NCI-H524 treated with DMSO at 0.1 percent for 48 hours (cell line): ENCODE results near the gene CRYBB2.
"Not testable (repeated sequence)": the region's sequence is repeated elsewhere in the genome, so short reads cannot be mapped to it uniquely, and the experiment has no call there.

Experiments
- DNase-seq: peaks from one replicate; lab custom pipeline; 2025; lab: John Stamatoyannopoulos, UW

The CRYBB2 gene

GRCh38 chr22:25219211-25219689, at the start of gene CRYBB2:
Gene CRYBB2 (plus strand): TSS chr22:25219639. CDS start chr22:25221430, 1,791 bp downstream.
- no peak for DNase-seq

- no peak for DNase-seq
These were observed 48.9 kb upstream of the CRYBB2 start for GRCh38 chr22:25170426-25170980.

- DNase-seq: no peak
These were observed 47.3 kb upstream of the CRYBB2 start for GRCh38 chr22:25172153-25172552.

GRCh38 chr22:25174156-25174887, 45.1 kb upstream of the CRYBB2 start:
- DNase-seq: no peak

GRCh38 chr22:25174888-25175411, 44.5 kb upstream of the CRYBB2 start:
- DNase-seq: no peak

- DNase-seq: no peak
These were observed 43.3 kb upstream of the CRYBB2 start for GRCh38 chr22:25176175-25176574.

- DNase-seq: no peak
These were observed 42.6 kb upstream of the CRYBB2 start for GRCh38 chr22:25176799-25177198.

- no peak for DNase-seq
These were observed 42.2 kb upstream of the CRYBB2 start for GRCh38 chr22:25177226-25177625.

- DNase-seq: no peak
These were observed 41.5 kb upstream of the CRYBB2 start for GRCh38 chr22:25177895-25178294.

- not testable (repeated sequence) for DNase-seq
These were observed 41.1 kb upstream of the CRYBB2 start for GRCh38 chr22:25178348-25178747.

GRCh38 chr22:25178869-25179631, 40.4 kb upstream of the CRYBB2 start:
- DNase-seq: not testable (repeated sequence)

- DNase-seq: no peak
These were observed 37.0 kb upstream of the CRYBB2 start for GRCh38 chr22:25182131-25183110.

GRCh38 chr22:25183949-25184619, 35.4 kb upstream of the CRYBB2 start:
- no peak for DNase-seq

- DNase-seq: no peak
These were observed 33.3 kb upstream of the CRYBB2 start for GRCh38 chr22:25186140-25186539.

- no peak for DNase-seq
These were observed 32.0 kb upstream of the CRYBB2 start for GRCh38 chr22:25187469-25187868.

- DNase-seq: no peak
These were observed 27.0 kb upstream of the CRYBB2 start for GRCh38 chr22:25192406-25192805.

- DNase-seq: no peak
These were observed 26.3 kb upstream of the CRYBB2 start for GRCh38 chr22:25193130-25193529.

- no peak for DNase-seq
These were observed 25.9 kb upstream of the CRYBB2 start for GRCh38 chr22:25193548-25193947.

- DNase-seq: no peak
These were observed 23.1 kb upstream of the CRYBB2 start for GRCh38 chr22:25196326-25196725.

GRCh38 chr22:25197340-25197739, 22.1 kb upstream of the CRYBB2 start:
- no peak for DNase-seq
